COR-L47 (cell line): ENCODE results near the gene LDLR.
"Not testable (repeated sequence)": the region's sequence is repeated elsewhere in the genome, so short reads cannot be mapped to it uniquely, and the experiment has no call there.

Experiments
- DNase-seq: peaks from one replicate; lab custom pipeline; 2025; lab: John Stamatoyannopoulos, UW

The LDLR gene

GRCh38 chr19:11073568-11073967 lies 15.7 kb upstream of the LDLR start:
- DNase-seq, result no peak

- DNase-seq, result not testable (repeated sequence)
Observed at GRCh38 chr19:11076792-11077191, 12.5 kb upstream of the LDLR start.

GRCh38 chr19:11078893-11079292 lies 10.4 kb upstream of the LDLR start:
- DNase-seq, result no peak

- DNase-seq, result no peak
Observed at GRCh38 chr19:11079999-11080398, 9.3 kb upstream of the LDLR start.

GRCh38 chr19:11087870-11088505 lies 1.3 kb upstream of the LDLR start:
- DNase-seq, result no peak

- DNase-seq, result no peak
Observed at GRCh38 chr19:11088506-11089253, 583 bp upstream of the LDLR start.

GRCh38 chr19:11090014-11090263 lies 676 bp downstream of the LDLR start:
- not testable (repeated sequence) for DNase-seq

GRCh38 chr19:11090264-11090996 lies 1.2 kb downstream of the LDLR start:
- DNase-seq, result peak; percentile 96

- no peak for DNase-seq
Observed at GRCh38 chr19:11090997-11091702, 1.9 kb downstream of the LDLR start.

- DNase-seq, result peak; percentile 21
Observed at GRCh38 chr19:11091703-11092153, 2.5 kb downstream of the LDLR start.

- no peak for DNase-seq
Observed at GRCh38 chr19:11092181-11092538, 2.9 kb downstream of the LDLR start.

GRCh38 chr19:11093689-11094238 lies 4.5 kb downstream of the LDLR start:
- DNase-seq, result no peak

- no peak for DNase-seq
Observed at GRCh38 chr19:11094520-11094894, 5.2 kb downstream of the LDLR start.

GRCh38 chr19:11096210-11096841 lies 7.1 kb downstream of the LDLR start:
- DNase-seq, result no peak

- not testable (repeated sequence) for DNase-seq
Observed at GRCh38 chr19:11097367-11097766, 8.1 kb downstream of the LDLR start.

- DNase-seq, result no peak
Observed at GRCh38 chr19:11098327-11098726, 9.1 kb downstream of the LDLR start.

- DNase-seq, result no peak
Observed at GRCh38 chr19:11098861-11099260, 9.6 kb downstream of the LDLR start.

GRCh38 chr19:11100049-11100448 lies 10.8 kb downstream of the LDLR start:
- DNase-seq, result no peak

- DNase-seq, result no peak
Observed at GRCh38 chr19:11101057-11101456, 11.8 kb downstream of the LDLR start.

- DNase-seq, result no peak
Observed at GRCh38 chr19:11102944-11103343, 13.7 kb downstream of the LDLR start.

GRCh38 chr19:11103667-11104066 lies 14.4 kb downstream of the LDLR start:
- DNase-seq, result not testable (repeated sequence)
